Endometrial microvascular endothelial cells (primary cell): ENCODE results near the gene CATSPERB. TPM values are rescaled to one million over a fixed set of nuclear protein-coding genes. Genes with fewer than 3 reads are reported as not detected.
"Not testable (repeated sequence)": the region's sequence is repeated elsewhere in the genome, so short reads cannot be mapped to it uniquely, and the experiment has no call there.

ENCODE experiments used
- in situ Hi-C: cut with HindIII; loops from 2 replicates; pipeline ENCODE4 v1.10.0; 2017; ENCODE audit warnings: low sequenced_read_pairs, low pct_unique_long_range_greater_than_20kb; ENCODE audit errors: inconsistent ontology term
- total RNA-seq: library from RNA; depleted of rRNA; stranded (reverse); fragments of >200 nt; gene quantifications from one replicate; pipeline ENCODE4 v1.2.3, GENCODE V29; 2015; ENCODE audit errors: inconsistent ontology term

The CATSPERB gene
- total RNA-seq, 1 donor from 2014 or later: not detected

DNA sequence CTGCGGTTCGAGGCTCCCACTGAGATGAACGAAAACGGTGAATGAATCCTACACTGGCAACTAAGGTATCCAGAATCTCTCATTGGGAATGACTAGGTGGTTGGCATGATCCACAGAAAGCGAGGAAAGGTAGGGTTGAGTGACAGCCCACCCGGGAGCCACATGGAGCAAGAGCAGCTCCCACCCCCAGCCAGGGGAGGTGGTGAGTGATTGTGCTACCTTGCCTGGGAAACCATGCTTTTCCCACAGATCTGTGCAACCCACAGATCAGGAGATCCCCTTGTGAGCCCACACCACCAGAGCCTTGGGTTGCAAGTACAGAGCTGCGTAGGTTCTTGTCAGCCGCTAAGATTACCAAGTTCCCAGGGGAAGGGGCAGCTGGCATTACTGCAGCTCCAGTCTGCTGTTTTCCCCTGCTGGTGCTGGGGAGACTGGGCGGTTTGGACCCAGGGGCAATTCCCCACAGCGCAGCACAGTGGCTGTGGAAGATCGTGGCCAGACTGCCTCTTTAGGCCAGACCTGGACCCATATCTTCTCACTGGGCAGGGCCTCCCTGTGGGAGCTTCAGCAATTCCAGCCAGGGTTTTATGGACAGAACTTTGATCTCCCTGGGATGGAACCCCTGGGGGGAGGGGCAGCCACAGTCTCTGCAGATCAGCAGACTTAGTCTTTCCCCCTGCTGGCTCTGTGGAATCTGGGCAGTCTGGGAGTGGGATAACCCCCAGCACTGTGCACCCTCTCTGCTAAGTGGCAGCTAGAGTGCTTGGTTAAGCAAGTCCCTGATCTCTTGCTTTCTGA, 177.2 kb downstream of the CATSPERB start:
- in situ Hi-C loops: no loop called here

- in situ Hi-C loops: no loop called here
Measured at GRCh38 chr14:91548108-91548507, 183.8 kb downstream of the CATSPERB start.

- in situ Hi-C loops: no loop called here
Measured at GRCh38 chr14:91545946-91546716, 185.8 kb downstream of the CATSPERB start.

DNA sequence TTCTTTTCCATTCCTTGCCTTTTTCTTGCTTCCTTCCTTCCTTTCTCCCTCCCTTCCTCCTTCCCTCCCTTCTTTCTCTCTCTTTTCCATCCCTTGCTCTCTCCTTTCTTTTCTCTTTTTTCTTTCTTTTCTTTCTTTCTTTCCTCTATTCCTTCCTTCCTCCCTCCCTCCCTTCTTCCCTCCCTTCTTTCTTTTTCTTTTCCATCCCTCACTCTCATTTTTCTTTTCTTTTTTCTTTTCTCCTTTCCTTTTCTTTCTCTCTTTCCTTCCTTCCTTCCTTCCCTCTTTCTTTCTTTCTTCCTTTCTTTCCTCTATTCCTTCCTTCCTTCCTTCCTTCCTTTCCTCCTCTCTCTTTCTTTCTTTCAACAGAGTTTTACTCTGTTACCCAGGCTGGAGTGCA, 186.7 kb downstream of the CATSPERB start:
- in situ Hi-C loops: no loop called here

GRCh38 chr14:91536327-91536726, 195.6 kb downstream of the CATSPERB start:
- in situ Hi-C loops: no loop called here

DNA sequence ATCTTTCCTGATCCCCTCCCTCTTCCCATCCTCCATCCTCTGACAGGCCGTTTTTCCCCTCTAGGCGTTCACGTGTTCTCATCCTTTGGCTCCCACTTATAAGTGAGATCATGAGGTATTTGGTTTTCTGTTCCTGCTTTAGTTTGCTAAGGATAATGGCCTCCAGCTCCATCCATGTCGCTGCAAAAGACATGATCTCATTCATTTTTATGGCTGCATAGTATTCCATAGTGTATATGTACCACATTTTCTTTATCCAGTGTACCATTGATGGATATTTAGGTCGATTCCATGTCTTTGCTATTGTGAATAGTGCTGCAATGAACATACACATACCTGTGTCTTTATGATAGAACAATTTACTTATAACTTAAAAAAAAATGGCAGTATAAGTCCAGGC, 197.8 kb downstream of the CATSPERB start:
- in situ Hi-C loops: not testable (repeated sequence)

DNA sequence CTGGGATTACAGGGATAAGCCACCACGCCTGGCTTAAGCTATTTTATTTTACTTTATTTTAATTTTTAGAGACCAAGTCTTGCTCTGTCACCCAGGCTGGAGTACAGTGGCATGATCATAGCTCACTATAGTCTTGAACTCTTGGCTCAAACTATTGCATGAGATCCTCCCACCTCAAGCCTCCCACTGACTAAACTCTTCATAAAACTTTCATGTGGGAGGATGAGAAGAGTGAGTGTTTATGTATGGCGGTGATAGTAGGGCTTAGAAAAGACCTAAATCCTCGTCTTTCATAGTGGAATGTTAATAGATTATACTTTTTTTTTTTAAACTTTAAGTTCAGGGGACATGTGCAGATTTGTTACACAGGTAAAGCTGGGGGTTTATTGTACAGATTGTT, 198.3 kb downstream of the CATSPERB start:
- in situ Hi-C loops: no loop called here

Other genes starting within 250 kb of the CATSPERB start
- gene PPP4R3A, start 221.8 kb downstream of the CATSPERB start, total RNA-seq: 67.8 TPM
- not detected for gene TC2N, start 135.4 kb upstream of the CATSPERB start, total RNA-seq
- gene FBLN5, start 215.6 kb upstream of the CATSPERB start, total RNA-seq: 0.28 TPM